Fibroblast of lung (primary cell): ENCODE results near the gene MINK1.
"Not testable (repeated sequence)": the region's sequence is repeated elsewhere in the genome, so short reads cannot be mapped to it uniquely, and the experiment has no call there.

Source experiments
- CTCF ChIP-seq, 2 donors: IDR thresholded peaks in 1 of 2; conservative IDR thresholded peaks in 1 of 2; 1 replicate in 1 of 2; 2 replicates in 1 of 2; pipeline ENCODE4 v1.5.1; 2011 to 2012; ENCODE audit warnings: low read length in 2 of 2, control low read depth in 1 of 2, inconsistent platforms in 1 of 2, low read depth in 1 of 2, mild to moderate bottlenecking in 1 of 2
- EZH2 ChIP-seq: IDR thresholded peaks from 2 replicates; pipeline ENCODE4 v1.5.1; 2012; ENCODE audit warnings: low read length, control low read depth, mild to moderate bottlenecking; ENCODE audit errors: missing control alignments

GRCh38 chr17:4869058-4869998 lies 36.2 kb downstream of the MINK1 start:
- TF ChIP-seq CTCF (conservative IDR thresholded peaks at IDR 0.05 in 1 of 2, IDR thresholded peaks at IDR 0.05 in 1 of 2; ENCODE audit: low read depth in 1 of 2, low read length in 2 of 2); EZH2: not testable (repeated sequence)
